ENCODE data around the gene PHC3.

DNA sequence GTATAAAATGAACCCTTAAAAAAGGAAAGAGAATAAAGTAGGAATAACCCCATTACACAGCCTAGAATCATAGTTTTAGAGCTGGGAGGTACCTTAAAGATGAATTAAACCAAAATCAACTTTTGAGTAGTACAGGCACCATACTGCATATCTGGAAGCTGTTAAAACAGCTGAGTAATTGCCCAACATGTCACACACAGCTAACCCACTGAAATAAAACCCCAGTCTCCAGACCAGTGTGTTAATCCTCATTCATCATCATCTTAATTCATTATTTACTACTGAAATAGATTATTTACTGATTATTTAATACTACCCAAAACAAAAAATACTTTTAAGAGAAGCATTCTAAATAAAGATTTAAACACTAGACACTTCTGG lies 90.9 kb downstream of the PHC3 start:
- TF ChIP-seq, protein P1, sequence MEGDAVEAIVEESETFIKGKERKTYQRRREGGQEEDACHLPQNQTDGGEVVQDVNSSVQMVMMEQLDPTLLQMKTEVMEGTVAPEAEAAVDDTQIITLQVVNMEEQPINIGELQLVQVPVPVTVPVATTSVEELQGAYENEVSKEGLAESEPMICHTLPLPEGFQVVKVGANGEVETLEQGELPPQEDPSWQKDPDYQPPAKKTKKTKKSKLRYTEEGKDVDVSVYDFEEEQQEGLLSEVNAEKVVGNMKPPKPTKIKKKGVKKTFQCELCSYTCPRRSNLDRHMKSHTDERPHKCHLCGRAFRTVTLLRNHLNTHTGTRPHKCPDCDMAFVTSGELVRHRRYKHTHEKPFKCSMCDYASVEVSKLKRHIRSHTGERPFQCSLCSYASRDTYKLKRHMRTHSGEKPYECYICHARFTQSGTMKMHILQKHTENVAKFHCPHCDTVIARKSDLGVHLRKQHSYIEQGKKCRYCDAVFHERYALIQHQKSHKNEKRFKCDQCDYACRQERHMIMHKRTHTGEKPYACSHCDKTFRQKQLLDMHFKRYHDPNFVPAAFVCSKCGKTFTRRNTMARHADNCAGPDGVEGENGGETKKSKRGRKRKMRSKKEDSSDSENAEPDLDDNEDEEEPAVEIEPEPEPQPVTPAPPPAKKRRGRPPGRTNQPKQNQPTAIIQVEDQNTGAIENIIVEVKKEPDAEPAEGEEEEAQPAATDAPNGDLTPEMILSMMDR (IDR thresholded peaks at IDR 0.05 in 8 of 11, conservative IDR thresholded peaks at IDR 0.05 in 3 of 11), result no peak
- TF ChIP-seq POLR2A (IDR thresholded peaks at IDR 0.05), result no peak
- TF ChIP-seq POLR2AphosphoS5 (IDR thresholded peaks at IDR 0.05), result no peak

All from spleen (tissue), 7 donors.